ENCODE data around the gene F13A1.

DNA sequence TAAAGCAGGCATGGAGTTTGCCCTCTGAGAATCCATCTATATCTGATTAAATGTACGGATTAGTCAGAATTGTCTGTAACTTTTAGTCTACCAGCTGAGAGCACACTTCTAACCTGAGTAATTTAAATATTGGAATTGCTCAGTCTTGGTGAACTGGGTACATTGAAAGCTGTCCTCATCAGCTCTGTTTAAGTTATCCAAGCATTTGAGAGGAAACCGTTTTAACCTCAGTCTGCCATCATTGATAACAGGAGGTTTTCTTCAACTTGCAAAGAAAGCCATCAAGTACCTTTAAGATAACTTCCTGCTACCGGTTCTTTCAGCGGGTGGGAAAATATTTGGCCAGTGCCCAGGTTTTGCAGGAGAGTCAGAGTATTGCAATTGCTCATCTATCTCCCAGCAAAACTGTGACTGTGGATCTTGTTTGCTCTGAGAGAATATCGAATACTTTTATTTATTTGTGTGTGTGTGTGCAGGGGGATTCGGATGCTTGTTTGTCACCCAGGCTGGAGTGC is 31.1 kb upstream of the F13A1 start:
- TF ChIP-seq SMC3 (IDR thresholded peaks at IDR 0.05): no peak
- no peak for TF ChIP-seq NR3C1 (IDR thresholded peaks at IDR 0.05)
- TF ChIP-seq, protein P1, sequence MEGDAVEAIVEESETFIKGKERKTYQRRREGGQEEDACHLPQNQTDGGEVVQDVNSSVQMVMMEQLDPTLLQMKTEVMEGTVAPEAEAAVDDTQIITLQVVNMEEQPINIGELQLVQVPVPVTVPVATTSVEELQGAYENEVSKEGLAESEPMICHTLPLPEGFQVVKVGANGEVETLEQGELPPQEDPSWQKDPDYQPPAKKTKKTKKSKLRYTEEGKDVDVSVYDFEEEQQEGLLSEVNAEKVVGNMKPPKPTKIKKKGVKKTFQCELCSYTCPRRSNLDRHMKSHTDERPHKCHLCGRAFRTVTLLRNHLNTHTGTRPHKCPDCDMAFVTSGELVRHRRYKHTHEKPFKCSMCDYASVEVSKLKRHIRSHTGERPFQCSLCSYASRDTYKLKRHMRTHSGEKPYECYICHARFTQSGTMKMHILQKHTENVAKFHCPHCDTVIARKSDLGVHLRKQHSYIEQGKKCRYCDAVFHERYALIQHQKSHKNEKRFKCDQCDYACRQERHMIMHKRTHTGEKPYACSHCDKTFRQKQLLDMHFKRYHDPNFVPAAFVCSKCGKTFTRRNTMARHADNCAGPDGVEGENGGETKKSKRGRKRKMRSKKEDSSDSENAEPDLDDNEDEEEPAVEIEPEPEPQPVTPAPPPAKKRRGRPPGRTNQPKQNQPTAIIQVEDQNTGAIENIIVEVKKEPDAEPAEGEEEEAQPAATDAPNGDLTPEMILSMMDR (IDR thresholded peaks at IDR 0.05): no peak
- TF ChIP-seq EP300 (IDR thresholded peaks at IDR 0.05): no peak
- TF ChIP-seq, protein P2, sequence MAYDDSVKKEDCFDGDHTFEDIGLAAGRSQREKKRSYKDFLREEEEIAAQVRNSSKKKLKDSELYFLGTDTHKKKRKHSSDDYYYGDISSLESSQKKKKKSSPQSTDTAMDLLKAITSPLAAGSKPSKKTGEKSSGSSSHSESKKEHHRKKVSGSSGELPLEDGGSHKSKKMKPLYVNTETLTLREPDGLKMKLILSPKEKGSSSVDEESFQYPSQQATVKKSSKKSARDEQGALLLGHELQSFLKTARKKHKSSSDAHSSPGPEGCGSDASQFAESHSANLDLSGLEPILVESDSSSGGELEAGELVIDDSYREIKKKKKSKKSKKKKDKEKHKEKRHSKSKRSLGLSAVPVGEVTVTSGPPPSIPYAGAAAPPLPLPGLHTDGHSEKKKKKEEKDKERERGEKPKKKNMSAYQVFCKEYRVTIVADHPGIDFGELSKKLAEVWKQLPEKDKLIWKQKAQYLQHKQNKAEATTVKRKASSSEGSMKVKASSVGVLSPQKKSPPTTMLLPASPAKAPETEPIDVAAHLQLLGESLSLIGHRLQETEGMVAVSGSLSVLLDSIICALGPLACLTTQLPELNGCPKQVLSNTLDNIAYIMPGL (CRISPR knock-in tag; IDR thresholded peaks at IDR 0.05; ENCODE audit: borderline replicate concordance): no peak
- TF ChIP-seq, protein P3, sequence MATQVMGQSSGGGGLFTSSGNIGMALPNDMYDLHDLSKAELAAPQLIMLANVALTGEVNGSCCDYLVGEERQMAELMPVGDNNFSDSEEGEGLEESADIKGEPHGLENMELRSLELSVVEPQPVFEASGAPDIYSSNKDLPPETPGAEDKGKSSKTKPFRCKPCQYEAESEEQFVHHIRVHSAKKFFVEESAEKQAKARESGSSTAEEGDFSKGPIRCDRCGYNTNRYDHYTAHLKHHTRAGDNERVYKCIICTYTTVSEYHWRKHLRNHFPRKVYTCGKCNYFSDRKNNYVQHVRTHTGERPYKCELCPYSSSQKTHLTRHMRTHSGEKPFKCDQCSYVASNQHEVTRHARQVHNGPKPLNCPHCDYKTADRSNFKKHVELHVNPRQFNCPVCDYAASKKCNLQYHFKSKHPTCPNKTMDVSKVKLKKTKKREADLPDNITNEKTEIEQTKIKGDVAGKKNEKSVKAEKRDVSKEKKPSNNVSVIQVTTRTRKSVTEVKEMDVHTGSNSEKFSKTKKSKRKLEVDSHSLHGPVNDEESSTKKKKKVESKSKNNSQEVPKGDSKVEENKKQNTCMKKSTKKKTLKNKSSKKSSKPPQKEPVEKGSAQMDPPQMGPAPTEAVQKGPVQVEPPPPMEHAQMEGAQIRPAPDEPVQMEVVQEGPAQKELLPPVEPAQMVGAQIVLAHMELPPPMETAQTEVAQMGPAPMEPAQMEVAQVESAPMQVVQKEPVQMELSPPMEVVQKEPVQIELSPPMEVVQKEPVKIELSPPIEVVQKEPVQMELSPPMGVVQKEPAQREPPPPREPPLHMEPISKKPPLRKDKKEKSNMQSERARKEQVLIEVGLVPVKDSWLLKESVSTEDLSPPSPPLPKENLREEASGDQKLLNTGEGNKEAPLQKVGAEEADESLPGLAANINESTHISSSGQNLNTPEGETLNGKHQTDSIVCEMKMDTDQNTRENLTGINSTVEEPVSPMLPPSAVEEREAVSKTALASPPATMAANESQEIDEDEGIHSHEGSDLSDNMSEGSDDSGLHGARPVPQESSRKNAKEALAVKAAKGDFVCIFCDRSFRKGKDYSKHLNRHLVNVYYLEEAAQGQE (IDR thresholded peaks at IDR 0.05): no peak
- no peak for TF ChIP-seq CHD4 (IDR thresholded peaks at IDR 0.05; ENCODE audit: borderline replicate concordance)
- TF ChIP-seq ZFP36 (IDR thresholded peaks at IDR 0.05; ENCODE audit: borderline replicate concordance, partially characterized antibody): no peak
- no peak for TF ChIP-seq POLR2A (IDR thresholded peaks at IDR 0.05; ENCODE audit: low read length)
- TF ChIP-seq, protein P4, sequence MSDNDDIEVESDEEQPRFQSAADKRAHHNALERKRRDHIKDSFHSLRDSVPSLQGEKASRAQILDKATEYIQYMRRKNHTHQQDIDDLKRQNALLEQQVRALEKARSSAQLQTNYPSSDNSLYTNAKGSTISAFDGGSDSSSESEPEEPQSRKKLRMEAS (IDR thresholded peaks at IDR 0.05): no peak
- TF ChIP-seq RFX5 (IDR thresholded peaks at IDR 0.05): no peak
